GM12874 (cell line): Measurements from ENCODE around the gene KDM2B.

Source experiments
- CTCF ChIP-seq: IDR thresholded peaks from 2 replicates; pipeline ENCODE4 v1.5.1; 2011; ENCODE audit warnings: low read depth, mild to moderate bottlenecking, control low read depth, low read length, moderate library complexity; ENCODE audit not compliant: insufficient read depth

KDM2B gene

GRCh38 chr12:121602766-121603165, 21.9 kb upstream of the KDM2B start:
- no peak for TF ChIP-seq CTCF

GRCh38 chr12:121600702-121601336, 20.0 kb upstream of the KDM2B start:
- no peak for TF ChIP-seq CTCF

- TF ChIP-seq CTCF: no peak
These were observed 15.7 kb upstream of the KDM2B start for GRCh38 chr12:121596526-121596925.

- no peak for TF ChIP-seq CTCF
These were observed 14.7 kb upstream of the KDM2B start for GRCh38 chr12:121595520-121595919.

- TF ChIP-seq CTCF: no peak
These were observed 11.5 kb upstream of the KDM2B start for GRCh38 chr12:121592320-121592719.

GRCh38 chr12:121590476-121591143, 9.8 kb upstream of the KDM2B start:
- no peak for TF ChIP-seq CTCF

GRCh38 chr12:121582583-121583333, 1.9 kb upstream of the KDM2B start:
- no peak for TF ChIP-seq CTCF
